ENCODE data around the gene DMKN.

GRCh38 chr19:35502751-35503150 is 10.7 kb downstream of the DMKN start:
- no peak for TF ChIP-seq EZH2 (IDR thresholded peaks at IDR 0.05)
- TF ChIP-seq POLR2AphosphoS5 (IDR thresholded peaks at IDR 0.05; ENCODE audit: borderline replicate concordance, low read depth, low read length): no peak
